ENCODE results near the gene SPATA9.
A peak's percentile ranks its signal among the peaks of the same experiment; 100 is the strongest.
"Not testable (repeated sequence)": the region's sequence is repeated elsewhere in the genome, so short reads cannot be mapped to it uniquely, and the experiment has no call there.

The SPATA9 gene

DNA sequence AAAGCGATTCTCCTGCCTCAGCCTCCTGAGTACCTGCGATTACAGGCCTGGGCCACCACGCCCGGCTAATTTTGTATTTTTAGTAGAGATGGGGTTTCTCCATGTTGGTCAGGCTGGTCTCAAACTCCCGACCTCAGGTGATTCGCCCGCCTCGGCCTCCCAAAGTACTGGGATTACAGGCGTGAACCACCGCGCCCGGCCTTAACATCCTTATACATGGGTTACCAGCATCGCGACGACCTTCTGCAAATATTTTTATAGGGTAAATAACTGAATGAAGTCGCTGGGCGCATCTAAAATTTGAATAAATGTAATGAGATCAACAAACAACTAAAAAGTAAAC lies 36.6 kb downstream of the SPATA9 start:
- not testable (repeated sequence) for DNase-seq (ENCODE audit: low read depth in 3 of 3)

DNA sequence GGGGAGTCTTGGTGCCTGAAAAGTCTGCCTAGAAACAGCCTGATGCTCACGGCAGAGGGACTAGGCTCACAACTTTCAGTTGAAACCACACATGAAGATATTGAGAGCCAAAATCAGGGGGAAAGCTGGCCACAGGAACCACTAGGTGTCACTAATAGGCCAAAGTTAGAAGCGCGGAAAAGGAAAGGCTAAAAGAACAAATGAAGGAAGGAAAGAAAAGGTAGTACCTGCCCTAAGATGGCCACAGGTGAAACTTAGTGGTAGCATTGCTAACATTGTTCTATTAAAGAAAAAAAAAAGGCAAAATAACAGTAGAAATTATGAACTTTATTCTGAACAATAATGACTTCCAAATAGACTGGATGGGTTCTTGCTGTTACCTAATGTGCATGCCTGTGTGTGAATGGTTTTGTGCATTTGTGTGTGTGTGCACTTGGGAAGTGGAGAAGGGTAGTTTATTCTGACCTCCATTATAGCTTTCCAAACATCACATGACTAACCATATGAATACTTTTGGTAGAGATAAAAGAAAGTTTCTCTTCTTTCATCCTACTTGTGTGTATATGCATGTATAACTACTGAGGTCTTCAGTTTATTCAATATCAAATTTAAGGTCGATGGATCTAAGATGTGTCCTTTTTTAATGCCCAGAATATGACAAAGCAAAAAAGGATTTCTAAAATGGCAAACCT lies 38.3 kb downstream of the SPATA9 start:
- DNase-seq (ENCODE audit: low read depth in 3 of 3) = peak in 2 of 3 experiments; percentile 9 to 12

DNA sequence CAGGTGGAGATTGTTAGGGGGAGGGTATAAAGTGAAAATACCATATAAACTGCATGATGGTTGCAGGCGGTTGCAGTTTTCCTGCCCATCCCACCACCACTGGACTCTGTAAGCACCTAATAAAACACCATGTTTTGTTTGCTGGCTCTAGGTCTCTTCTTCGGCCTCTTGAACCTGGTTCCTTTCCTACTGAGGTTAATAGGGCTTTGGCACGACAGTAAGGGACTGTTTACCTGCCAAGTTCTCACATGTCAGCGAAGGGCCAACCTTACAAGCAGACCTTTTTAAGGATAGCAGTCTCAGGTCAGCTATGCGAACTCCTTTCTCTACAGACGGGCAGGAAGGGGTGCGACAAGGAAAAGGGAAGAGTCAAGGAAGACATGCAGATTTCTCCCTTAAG lies 39.6 kb downstream of the SPATA9 start:
- DNase-seq (ENCODE audit: low read depth in 3 of 3) = no peak

DNA sequence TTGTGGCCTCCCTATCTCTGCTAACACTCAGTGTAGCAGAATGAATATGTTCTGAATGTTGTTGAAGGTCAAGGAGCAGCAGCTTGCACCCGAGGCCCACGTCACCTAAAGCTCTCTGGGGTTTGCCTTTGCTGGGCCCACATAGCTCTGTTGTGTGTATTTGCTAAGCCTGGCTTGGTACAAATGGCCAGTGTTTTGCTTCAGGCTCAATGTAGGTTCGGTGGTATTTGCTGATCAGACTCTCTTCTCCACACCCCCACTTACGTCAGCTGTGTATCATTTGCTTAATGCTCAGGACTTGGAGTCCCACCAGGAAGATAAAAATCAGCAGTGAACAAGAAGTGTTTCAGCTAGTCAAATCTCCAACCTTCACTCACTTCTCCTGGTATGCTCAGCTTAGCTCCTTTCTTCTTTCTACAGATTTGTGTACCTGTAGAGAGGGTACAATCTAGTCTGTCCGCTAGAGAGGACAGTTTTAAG lies 41.0 kb downstream of the SPATA9 start:
- no peak for DNase-seq (ENCODE audit: low read depth in 3 of 3)

DNA sequence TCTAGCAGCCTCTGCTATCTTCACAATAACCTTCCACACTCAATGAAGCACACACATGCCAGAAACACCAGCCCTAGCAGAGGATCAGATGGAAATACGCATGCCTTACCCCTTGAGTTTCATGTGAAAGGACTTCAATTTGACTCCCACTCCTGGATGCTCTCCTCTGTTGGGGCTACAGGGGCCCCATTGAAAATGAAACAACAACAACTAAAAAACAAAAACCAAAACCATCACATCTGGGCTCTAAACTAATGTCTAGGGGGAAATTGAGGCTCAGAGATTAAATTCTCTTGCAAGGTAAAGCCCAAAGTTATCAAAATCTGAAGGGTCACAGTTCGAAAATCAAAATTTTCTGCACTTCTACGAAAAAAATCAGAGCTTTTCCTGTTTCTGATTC lies 44.2 kb downstream of the SPATA9 start:
- DNase-seq (ENCODE audit: low read depth in 3 of 3) = no peak

DNA sequence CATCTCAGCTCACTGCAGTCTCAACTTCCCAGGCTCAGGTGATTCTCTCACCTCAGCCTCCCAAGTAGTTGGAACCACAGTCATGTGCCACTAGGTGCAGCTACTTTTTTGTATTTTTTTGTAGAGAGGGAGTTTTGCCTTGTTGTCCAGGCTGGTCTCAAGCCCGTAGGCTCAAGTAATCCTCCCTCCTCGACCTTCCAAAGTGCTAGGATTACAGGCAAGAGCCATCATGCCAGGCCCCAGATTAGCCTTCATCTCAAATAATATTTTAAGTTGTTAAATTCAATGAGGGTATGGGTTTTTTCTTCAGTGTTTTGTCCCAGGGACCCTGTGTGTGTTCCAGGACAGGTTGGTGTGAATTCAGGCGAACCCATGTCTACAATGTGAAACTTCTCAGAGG lies 48.7 kb downstream of the SPATA9 start:
- DNase-seq (ENCODE audit: low read depth in 3 of 3) = no peak

DNA sequence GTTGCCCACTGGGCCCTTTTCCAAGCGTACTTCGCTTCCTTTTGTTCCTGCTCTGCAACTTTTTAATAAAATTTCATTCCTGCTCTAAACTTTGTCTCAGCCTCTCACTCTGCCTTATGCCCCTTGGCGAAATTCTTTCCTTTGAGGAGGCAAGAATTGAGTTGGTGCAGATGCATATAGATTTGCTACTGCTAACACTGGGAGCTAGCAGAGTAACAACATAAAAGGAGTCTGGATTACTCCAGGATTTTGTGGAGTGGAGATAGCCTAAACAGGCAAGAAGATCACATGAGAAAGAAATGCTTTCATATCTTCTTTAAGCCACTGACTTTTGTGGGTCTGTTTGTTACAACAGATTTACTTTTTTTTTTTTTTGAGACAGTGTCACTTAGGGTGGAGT lies 49.1 kb downstream of the SPATA9 start:
- no peak for DNase-seq (ENCODE audit: low read depth in 3 of 3)

DNA sequence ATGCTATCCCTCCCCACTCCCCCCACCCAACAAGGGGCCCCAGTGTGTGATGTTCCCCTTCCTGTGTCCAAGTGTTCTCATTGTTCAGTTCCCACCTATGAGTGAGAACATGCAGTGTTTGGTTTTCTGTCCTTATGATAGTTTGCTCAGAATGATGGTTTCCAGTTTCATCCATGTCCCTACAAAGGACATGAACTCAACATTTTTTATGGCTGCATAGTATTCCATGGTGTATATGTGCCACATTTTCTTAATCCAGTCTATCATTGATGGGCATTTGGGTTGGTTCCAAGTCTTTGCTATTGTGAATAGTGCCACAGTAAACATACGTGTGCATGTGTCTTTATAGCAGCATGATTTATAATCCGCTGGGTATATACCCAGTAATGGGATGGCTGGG lies 49.8 kb downstream of the SPATA9 start:
- DNase-seq (ENCODE audit: low read depth in 3 of 3) = not testable (repeated sequence)

DNA sequence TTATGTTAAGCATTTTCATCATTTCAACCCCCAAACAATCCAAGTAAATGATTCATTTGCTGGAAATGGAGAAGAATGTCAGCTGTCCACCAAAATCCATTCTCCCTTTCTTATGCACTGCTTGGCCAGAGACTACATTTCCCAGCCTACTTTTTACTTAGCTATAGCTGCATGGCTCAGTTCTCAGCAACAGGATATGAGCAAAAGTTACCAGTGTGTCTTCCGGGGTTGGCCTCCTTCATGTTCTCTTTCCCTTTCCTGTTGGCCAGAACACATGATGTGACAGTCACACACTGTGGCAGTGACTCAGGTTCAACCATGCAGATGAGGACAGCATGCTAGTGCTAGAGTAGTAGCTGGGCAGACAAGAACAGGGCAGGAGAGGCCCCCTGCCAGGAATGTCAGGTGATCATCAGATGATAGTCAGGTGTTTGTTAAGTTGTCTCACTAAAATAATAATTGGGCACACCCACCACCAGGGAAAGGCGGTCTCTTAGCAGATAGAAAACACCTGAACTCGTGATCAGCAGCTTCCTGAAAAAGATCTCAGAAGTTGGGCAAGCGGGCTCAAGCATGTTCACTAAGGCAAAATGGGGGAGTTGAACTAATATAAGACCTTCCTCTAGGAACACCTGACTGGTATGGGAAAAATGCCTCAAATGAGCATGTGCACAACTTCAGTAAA lies 50.7 kb downstream of the SPATA9 start:
- DNase-seq (ENCODE audit: low read depth in 3 of 3) = peak; percentile 33 to 59 (median 58)

DNA sequence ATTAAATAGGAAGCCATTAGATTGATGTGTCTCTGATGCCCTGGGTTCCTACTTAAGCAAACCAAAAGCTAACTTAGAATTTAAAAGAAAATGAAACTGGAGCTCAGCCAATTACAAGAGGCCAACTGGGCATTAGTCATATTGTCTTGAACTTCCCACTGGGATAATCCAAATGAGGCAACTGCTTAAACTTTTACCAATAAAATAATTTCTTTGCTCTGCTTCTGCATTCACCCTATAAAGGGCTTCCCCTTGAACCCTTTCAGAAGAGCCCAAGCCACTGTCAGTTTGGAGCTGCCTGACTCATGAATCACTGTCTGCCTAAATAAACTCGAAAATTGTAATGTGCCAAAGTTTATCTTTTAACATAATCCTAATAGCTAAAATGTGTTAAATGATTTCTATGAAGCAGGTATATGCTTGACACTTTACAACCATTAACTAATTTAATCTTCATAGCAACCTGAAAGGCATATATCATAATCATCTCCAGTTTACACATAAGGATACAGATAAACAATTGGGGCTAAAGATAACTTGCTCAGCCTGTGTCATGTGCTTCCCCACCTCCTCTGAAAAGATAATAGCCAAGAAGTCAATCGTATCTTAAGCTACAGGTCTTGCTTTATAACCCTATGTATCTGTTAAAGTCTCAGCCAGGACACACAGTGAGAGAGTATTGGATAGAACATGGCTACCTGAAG lies 51.4 kb downstream of the SPATA9 start:
- no peak for DNase-seq (ENCODE audit: low read depth in 3 of 3)

DNA sequence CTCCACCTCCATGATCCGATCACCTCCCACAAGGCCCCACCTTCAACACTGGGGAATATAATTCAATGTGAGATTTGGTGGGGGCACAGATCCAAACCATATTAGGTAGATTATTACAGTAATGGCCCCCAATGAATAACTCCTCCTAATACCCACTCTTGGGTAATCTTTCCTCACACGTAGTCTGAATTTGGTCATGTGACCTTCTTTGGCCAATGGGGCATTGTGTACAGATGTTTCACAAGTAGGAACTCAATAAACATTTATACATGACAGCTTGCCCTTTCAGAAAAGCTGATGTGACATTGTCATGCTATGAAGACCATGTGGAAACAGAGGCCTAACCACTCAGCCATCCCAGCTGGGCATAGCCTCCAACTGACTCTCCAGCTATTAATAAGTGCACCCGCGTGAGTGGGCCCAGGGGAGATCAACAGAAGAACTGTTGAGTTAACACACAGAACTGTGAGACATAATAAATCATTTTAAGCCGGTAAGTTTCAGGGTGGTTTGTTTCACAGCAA lies 52.3 kb downstream of the SPATA9 start:
- DNase-seq (ENCODE audit: low read depth in 3 of 3) = no peak

DNA sequence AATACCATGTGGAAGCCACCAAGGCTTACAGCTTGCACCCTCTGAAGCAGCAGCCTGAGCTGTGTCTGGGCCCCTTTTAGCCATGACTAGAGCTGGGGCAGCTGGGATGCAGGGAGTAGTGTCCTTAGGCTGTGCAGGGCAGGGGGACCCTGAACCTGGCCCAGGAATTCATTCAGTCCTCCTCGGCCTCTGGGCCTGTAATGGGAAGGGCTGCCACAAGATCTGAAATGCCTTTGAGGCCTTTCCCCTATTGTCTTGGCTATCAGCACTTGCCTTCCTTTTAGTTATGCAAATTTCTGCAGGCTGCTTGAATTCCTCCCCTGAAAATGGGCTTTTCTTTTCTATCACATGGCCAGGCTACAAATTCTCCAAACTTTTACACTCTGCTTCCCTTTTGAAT lies 53.9 kb downstream of the SPATA9 start:
- DNase-seq (ENCODE audit: low read depth in 3 of 3) = no peak

DNA sequence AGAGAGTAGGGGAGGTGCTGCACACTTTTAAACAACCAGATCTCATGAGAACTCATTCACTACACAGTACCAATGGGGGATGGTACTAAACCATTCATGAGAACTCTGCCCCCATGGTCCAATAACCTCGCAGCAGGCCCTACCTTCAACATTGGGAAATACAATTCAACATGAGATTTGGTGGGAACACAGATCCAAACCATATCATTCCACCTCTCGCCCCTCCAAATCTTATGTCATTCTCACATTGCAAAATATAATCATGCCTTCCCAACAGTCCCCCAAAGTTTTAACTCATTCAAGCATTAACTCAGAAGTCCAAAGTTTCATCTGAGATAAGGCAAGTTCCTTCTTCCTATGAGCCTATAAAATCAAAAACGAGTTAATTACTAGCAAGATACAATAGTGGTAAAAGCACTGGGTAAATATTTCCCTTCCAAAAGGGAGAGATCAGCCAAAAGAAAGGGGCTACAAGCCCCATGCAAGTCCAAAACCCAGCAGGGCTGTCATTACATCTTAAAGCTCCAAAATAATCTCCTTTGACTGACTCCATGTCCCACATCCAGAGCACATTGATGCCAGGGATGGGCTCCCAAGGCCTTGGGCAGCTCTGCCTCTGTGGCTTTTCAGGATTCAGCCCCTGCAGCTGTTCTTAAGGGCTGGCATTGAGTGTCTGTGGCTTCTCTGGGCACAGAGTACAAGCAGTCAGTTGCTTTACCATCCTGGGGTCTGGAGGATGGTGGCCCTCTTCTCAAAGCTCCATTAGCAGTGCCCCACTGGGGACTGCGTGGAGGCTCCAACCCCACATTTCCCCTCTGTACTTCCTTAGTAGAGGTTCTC lies 54.6 kb downstream of the SPATA9 start:
- DNase-seq (ENCODE audit: low read depth in 3 of 3) = no peak

DNA sequence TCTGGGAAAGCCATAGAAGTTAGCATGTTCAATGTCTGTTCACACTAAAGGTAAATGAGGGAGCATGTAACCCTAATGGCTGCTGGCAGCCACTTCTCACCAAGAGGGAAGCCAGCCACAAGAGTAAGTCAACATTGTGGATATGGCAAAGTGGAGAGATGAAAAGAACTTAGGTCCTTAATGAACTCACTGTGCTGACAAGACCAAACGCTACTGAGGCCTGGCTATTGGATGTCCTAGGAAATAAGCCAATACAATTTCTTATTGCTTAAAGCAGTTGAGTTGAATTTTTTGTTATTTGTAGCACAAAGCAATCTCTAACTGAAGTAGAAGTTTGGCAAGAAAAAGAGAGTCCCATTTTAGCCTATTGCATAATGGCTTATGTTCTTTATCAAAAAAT lies 56.1 kb downstream of the SPATA9 start:
- no peak for DNase-seq (ENCODE audit: low read depth in 3 of 3)

DNA sequence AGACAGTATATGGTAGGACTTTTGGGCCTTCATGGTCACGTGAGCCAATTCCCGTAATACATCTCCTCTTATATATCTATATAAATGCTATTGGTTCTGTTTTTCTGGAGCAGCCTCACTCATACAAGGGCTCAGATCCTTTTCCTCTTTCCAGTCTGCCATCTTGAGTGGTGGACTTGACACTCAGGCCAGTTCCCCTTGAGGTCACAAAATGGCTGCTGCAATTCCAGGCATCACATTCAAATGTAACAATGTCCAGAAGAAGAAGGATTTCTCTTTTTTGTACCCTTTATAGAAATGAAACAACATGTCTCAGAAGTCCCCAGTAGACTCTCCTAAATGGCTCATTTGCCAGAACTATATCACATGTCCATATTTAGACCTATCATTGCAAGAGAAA lies 58.4 kb downstream of the SPATA9 start:
- no peak for DNase-seq (ENCODE audit: low read depth in 3 of 3)

DNA sequence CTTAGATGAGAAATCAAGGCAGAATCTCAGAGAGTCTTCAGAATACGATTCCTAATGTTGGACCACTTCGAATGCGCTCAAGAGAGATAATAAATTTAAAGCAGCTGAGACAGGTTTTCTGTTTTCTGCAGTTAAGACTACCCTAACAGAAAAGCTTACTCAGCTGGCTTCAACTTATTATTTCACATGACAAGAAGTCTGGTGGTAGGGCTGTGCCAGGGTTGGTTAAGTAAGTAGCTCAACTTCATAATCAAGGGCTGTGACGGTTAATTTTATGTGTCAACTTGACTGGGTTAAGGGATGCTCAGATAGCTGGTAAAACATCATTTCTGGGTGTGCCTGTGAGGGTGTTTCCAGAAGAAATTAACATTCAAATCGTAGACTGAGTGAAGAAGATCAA lies 59.1 kb downstream of the SPATA9 start:
- DNase-seq (ENCODE audit: low read depth in 3 of 3) = no peak

DNA sequence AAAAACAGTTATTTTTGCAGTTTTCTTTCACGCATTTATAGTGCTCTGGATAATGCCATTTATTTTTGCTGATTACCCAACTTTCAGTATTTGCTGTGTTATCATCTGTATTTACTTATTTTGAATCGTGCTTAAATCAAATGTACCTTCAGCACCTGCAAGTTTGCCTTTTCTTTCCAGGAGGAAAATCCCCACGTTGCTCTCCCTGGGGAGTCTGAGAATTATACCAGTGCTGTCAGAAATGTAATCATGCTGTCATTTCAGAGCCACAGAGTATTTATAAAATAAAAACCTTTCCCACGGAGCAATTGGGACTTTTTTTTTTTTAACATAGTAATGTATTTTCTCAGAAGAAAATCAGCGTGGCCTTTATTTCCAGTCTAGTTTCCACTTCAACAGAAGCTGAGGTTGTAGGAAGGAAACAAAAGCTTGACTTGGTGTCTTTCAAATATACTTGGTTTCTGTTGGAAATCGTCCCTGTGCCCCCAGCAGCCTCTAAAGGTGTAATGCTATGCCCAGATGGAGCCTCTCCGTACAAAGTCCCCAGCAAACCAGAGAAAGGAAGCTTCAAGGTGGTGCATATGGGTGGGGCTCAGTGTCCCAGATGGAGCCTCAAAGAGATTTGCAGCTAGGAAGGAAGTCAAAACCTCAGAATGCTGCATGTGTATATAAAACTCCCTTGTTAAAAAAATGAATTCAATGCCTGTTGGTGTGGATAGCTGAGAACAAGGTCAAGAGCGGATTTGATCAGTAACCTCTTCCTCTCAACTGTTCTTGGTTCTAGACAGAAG lies 60.8 kb downstream of the SPATA9 start:
- DNase-seq (ENCODE audit: low read depth in 3 of 3) = no peak

DNA sequence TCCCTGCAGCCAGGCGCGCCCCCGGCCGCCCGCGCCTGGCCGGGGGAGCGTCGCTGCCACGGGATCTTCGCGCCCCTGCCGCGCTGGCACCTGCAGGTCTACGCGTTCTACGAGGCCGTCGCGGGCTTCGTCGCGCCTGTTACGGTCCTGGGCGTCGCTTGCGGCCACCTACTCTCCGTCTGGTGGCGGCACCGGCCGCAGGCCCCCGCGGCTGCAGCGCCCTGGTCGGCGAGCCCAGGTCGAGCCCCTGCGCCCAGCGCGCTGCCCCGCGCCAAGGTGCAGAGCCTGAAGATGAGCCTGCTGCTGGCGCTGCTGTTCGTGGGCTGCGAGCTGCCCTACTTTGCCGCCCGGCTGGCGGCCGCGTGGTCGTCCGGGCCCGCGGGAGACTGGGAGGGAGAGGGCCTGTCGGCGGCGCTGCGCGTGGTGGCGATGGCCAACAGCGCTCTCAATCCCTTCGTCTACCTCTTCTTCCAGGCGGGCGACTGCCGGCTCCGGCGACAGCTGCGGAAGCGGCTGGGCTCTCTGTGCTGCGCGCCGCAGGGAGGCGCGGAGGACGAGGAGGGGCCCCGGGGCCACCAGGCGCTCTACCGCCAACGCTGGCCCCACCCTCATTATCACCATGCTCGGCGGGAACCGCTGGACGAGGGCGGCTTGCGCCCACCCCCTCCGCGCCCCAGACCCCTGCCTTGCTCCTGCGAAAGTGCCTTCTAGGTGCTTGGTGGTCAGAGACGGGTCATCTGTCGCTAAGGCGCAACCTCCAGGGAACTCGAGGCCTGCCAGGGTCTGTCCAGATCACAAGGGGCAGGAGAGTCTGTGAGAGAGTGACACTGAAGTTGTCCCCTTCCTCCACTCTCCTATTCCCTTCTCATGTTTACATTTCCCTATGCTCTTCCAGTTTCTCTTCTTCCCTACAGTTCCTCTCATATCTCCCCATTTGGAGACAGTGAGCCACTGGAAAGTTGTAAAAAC lies 61.6 kb downstream of the SPATA9 start:
- peak; percentile 2 to 35 (median 25) for DNase-seq (ENCODE audit: low read depth in 3 of 3)

DNA sequence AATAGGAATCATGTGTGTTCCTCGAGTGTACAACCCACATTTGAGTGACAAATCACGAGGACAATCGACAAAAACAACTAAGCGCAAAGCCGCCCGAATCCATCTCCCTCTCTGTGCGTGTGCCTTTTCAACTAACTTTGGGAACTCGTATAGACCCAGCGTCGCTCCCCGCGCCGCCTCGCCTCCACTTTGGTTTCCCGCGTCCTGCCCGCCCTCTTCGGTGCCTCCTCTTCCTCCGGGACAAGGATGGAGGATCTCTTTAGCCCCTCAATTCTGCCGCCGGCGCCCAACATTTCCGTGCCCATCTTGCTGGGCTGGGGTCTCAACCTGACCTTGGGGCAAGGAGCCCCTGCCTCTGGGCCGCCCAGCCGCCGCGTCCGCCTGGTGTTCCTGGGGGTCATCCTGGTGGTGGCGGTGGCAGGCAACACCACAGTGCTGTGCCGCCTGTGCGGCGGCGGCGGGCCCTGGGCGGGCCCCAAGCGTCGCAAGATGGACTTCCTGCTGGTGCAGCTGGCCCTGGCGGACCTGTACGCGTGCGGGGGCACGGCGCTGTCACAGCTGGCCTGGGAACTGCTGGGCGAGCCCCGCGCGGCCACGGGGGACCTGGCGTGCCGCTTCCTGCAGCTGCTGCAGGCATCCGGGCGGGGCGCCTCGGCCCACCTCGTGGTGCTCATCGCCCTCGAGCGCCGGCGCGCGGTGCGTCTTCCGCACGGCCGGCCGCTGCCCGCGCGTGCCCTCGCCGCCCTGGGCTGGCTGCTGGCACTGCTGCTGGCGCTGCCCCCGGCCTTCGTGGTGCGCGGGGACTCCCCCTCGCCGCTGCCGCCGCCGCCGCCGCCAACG lies 62.5 kb downstream of the SPATA9 start, which contains the start of gene GPR150:
Gene GPR150 (plus strand): TSS at position 58 of the 840 bp plus-strand sequence. CDS start 189 bp downstream, at position 247.
- DNase-seq (ENCODE audit: low read depth in 3 of 3) = peak; percentile 21 to 44 (median 43)
